Stimulated activated CD8-positive, alpha-beta memory T cell treated with anti-CD3 and anti-CD28 coated beads, Interleukin-7, amount 100 ng/mL, for 1 hour (primary cell): Measurements from ENCODE around the gene TEAD4.

Source experiments
- DNase-seq, 2 donors: peaks; one replicate each; pipeline ENCODE4 v3.0.0-alpha.2; 2020; ENCODE audit warnings: low read depth in 2 of 2

The TEAD4 gene

DNA sequence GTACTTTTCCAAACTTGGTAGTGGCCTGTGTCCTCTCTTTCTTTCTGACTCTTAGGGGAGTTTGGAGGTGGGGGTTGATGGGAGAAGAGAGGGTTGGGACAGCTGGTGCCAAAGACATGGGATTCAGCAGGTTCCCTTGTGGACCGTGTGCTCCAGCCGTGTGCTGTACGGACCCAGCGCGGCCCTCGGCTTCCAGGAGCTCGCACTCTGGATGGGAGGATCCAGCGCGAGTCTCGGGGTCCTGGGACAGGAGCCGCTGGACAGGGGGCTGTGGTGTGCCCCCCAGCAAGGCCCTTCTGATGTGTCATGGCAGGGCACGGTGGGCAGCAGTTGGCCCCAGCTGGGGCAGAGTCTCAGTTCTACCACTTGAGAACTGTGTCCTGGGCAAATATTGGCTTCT lies 73.0 kb downstream of the TEAD4 start:
- no peak for DNase-seq

DNA sequence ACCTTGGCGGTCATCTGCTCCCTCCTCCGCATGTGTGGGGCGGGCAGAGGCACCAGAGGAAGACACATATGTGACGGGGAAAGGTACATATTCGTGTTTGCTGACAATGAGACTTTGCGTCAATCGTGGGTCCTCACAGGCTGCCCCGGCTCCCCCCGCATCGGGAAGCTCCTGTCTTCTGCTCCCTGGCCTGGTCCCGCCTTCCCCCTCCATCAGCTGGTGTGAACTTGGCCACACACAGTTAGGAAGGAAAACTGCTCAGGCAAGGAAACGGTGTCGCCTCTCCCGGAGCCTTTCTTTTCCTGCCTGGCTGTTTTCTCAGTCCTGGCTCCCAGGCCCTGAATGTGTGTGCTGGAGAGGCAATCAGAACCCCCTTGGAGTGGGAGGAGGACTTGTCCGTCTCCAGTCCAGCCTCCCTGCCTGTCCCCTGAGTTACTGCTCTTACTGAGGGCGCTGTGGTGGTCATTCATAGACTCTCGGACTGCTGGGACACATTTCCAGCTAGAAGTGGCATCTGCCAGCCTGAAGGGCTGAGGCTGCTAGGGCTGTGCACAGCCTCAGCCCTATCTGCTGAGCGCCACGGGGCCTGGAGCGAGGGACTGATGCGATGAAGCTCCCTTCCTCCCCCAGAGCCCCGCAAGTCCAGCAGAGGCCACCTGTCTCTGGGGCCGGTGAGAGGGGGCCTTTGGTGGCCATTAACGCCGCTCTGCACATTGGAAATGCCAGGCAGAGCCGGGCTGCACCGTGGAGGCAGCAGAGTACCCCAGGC lies 73.8 kb downstream of the TEAD4 start:
- DNase-seq: no peak

DNA sequence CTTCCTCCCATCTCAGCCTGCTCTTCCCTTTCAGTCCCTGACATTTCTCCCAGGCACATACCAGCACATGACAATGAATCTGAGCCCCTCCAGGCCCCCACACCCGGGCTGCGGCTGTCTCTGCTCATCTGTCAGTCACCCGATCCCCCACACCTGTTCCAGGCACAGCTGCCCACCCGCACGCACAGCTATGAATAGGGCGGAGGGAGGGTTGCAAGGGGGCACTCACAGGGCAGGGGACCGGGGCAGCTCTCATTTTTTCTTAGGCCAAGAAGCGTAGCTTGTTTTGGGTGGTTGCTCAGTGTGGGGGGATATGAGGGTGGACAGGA lies 74.3 kb downstream of the TEAD4 start:
- no peak for DNase-seq

DNA sequence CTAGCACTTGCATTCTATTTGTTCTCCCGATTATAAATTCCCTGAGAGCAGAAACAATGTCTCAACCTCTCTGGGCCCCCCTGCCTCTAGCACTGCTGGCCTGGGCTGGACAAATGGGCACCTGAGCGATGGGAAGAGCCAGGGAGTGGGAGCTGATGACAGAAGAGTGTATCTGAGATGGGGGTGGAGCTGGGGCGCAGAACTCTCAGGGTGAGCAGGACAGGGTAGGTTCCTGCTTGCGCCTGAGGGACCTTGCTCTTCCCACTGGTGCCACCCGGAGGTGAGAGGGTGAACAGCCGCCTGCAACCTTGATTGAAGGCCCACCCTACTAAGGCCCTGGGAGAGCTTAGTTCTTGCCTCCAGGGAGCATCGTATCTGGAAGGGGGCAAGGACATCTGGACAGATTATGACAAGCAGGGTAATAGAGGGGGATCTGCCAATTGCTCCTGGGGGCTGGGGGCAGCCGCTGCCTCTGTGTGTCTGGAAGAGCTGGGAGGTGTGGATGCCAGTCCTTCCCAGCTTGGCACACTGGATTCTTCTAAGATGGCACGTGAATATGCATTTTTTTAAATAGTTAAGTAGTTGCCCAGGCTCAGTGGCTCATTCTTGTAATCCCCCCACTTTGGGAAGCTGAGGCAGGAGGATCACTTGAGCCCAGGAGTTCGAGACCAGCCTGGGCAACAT lies 75.0 kb downstream of the TEAD4 start:
- no peak for DNase-seq

DNA sequence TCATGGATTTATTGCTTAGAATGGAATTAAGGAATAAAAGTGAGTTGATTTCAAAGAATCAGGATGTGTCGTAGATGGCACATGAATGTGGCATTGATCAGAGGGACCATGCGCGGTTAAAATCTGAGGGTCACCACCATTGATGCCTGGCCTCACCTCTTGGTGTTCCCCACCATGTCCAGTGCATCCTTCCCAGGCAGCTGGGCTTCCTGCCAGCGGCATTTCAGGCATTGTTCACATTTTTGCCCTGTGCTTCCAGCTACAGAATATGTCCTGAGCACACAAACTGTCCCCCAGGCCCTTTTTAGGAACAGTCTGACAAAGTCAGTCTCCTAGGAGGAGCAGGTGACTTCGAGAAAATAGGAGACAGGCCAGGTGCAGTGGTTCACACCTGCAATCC lies 76.0 kb downstream of the TEAD4 start:
- no peak for DNase-seq

- DNase-seq: no peak
These were observed 76.9 kb downstream of the TEAD4 start for GRCh38 chr12:3035815-3036702.

DNA sequence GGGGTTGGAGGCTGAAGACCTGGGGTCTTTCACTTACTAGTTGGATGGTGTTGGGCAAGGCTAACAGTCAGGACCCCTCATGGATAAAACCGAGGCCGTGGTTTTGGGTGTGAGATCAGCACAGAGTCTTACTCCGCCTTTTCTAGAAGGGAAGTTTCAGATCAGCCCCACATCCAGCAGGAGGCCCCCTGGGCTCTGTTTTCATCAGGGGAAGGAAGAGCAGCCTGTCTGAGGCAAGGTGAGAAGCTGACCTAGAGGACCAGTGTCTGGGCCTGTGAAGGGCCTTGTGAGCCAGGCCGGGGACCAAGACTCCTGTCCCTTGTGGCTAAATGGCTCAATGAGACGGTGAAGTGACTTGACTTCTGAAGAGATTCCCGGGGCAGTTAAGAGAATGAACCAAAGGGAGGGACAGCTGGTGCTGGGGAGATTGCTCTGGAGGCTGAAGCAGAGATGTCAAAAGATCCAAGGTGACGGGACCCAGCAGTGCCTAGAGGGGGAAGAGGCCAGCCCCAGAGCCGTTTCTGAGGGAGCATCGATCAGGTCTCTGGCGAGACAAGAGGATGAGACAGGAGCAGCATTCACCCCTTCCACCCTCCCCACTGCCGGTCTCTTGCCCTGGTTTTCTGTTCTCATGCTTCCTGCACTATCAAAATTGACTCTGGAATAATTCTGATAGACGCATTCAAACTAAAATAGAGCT lies 77.9 kb downstream of the TEAD4 start:
- DNase-seq: no peak

DNA sequence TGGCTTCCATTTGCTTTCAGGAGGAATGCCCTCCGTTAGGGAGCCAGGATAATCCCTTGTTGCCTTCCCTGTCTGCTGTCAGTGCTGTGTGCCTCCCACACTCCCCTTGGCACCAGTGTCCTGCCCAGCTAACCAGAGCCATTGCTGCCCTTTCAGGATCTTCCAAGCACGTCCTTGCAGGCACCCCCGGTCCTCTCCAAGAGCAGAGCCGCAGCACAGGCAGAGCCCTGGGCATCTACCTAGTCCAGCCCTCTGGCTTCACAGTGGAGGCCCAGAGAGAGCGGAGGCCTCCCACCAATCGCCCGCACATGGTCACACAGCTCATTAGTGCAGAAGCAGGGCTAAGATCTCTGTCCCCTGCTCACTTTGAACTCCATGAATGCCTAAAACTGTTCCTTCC lies 79.0 kb downstream of the TEAD4 start:
- DNase-seq: no peak

DNA sequence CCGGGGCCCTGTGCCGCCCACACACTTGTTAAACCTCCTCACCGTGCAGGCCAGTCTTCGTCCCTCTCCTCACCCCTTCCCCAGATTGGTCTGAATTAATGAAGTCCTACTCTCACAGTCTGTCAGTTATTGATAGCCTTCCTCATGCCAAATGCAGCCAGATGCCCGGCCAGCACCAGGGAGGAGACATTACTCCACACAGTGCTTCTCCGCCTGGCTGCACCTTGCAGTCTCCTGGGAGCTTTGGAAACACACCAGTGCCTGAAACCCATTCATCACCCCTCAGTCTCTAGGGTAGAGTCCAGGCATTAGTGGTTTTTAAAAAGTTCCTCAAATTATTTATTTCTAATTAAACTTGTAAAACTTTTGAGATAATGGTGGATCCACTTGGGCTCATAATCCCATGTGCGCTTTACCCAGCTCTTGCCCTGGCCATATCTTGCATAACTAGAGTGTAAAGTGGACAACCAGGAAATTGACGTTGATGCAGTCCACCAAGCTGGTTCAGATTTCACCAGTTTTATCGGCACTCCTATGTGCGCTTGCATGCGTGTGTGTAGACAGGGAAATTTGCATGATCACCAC lies 79.8 kb downstream of the TEAD4 start:
- DNase-seq: no peak

- no peak for DNase-seq
These were observed 80.9 kb downstream of the TEAD4 start for GRCh38 chr12:3040026-3040656.

- no peak for DNase-seq
These were observed 81.7 kb downstream of the TEAD4 start for GRCh38 chr12:3040663-3041544.

DNA sequence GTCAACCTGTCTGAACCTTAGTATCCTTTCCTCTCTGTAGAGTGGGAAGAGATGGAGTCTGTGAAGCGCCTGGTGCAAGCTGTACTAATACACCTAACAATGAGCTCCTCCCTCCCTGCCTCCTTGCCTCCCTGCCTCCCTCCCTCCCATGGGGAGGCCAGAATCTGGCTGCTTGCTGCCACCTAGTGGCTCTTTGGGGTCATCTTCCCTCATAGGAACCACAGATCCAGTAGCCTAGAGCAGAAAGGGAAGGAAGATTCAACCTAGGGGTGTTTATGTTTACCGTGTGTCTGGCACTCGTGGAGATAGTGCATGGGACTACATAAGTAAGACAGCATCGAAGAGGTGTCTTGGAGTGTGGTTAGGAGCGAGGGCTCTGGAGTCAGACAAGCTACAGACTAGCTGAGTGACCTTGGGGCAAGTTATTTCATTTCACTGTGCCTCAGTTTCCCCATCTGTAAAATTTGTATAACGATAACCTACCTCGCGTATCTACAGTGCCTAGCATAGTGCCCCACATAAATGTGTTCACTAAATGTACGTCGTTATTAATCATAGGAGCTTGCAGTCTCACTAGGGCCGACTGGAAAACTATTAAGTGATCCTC lies 82.5 kb downstream of the TEAD4 start:
- DNase-seq: no peak

DNA sequence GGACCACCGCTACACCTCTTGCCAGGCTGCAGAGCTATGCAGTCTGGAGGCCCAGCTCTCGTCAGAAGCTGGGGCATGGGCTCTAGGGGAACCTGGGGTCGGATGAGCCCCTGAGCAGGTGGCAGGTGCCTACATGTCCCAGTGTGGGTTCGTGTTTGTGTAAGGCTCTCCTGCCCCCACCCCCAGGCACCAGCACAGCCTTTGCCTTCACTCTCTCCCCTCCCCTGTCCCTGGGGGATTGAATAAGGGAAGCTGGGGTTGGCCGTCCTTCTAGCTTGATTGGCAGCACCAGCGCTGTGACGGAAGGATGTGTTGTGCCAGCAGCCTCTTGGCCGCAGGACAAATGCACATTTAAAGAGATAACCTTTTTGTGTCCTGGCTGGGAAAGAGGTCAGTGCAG lies 83.2 kb downstream of the TEAD4 start:
- no peak for DNase-seq

DNA sequence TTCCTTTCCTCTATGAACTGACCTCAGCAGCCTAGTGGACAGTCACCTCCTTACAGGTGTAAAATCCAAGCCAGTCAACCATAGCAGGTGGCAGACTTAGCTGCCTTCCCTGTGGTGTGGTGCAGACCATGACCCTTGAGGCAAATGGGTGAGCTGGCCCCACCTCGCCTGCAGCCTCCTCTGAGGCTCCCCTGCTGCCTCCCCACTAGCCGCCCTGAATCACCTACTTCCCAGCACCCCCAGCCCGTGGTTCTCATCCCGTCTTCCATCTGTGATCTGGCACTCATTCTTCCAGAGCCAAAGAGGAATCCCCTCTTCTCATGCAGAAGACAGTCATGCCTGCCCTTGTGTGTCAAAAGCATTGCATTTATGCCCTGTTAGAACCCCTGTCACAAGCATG lies 83.6 kb downstream of the TEAD4 start:
- no peak for DNase-seq

DNA sequence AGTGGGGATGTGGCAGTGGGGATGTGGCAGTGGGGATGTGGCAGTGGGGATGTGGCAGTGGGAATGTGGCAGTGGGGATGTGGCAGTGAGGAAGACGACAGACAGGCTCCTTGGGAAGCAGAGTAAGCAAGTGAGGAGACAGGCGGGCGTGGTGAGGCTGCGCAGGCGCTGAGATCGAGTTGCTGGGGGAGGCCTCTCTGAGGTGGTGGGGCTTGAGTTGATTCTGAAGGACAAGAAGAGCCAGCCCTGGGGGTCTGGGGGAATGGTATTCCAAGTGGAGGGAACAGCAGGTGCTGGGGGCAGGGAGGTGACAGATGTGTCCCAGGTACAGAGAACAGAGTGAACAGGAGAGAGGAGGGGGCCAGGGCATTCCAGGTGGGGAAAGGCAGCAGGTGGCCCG lies 84.2 kb downstream of the TEAD4 start:
- DNase-seq: no peak

DNA sequence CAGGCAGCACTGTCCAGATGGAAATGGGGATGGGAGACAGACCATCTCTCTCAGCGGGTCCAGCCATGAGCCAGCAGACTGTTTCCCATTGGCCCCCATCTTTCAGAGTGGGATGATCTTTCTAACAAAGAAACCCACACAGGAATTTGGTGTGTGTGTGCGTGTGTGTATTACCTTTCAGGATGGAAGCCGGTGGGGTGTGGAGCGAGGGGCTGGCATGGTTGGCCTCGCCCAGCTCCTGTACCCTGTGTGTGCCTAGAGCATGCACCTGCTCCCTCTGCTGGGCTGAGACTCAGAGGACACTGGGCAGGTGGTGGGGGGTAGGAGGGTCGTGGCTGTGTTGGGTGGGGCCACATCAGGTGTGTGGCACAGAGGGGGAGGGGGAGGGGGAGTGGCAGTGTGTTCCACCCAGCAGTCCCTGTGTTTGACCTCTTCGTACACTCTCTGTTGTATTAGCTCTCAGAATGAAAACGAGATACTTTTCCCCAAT lies 85.0 kb downstream of the TEAD4 start:
- no peak for DNase-seq

- DNase-seq: no peak
These were observed 86.3 kb downstream of the TEAD4 start for GRCh38 chr12:3045494-3045893.

DNA sequence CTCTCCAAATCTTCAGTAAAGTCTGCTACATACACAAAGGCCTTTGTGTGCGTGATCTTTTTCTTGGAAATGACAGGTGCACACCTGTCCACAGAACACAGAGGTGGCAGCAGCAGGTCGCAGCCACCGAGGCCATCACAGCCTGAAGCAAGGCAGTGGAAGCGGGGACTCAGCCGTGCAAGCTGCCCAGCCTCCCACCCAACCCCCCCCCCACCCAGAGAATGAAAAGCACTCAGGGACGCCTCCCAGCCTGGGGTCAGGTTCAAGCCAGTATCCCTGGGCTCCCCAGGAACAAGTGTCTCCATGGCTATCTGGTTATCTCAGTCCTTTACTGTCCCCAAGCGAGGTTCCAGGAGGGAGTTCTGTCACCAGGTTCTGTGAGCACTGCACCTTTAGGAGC lies 86.8 kb downstream of the TEAD4 start:
- no peak for DNase-seq

- DNase-seq: no peak
These were observed 87.4 kb downstream of the TEAD4 start for GRCh38 chr12:3046441-3047200.
